Measurements from ENCODE around the gene DLEC1. TPM values are rescaled to one million over a fixed set of nuclear protein-coding genes. Genes with fewer than 3 reads are reported as not detected.

DLEC1 gene
- polyA plus RNA-seq, 1 donor from 2014 or later, result 0.25 TPM

DNA sequence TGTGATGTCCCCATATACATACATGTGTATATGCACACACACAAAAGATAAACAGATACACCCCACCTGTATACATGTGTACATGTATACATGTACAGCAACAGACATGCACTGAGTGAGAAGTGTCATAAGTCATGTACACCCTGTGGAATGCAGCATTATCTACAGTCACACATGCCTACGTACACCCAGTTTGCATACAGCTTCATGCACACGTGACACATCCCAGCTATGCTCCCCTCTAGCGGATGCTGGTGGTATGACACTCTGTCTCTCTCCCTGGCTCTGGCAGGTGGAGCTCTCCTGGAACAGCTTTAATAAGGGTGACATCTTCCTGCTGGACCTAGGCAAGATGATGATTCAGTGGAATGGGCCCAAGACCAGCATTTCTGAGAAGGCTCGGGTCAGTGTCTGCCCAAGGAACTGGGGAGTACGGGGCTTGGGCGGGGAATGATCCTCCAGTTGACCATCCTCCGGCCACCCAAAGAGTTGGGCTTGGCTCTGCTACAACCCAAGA is 42.2 kb upstream of the DLEC1 start:
- H3K9me3 ChIP-seq (ENCODE audit: low read length), result no peaks in the 10 kb centered on the region
- no peaks in the 10 kb centered on the region for H3K9me2 ChIP-seq (ENCODE audit: insufficient read depth, low read length)
- no peak overlapping the region for H3K4me3 ChIP-seq (ENCODE audit: low read length)
- H3K9ac ChIP-seq (ENCODE audit: low read length), result no peak overlapping the region
- H3K4me2 ChIP-seq (ENCODE audit: low read length), result no peak overlapping the region
- H4K20me1 ChIP-seq (ENCODE audit: insufficient read depth), result no peaks in the 10 kb centered on the region
- peaks cover 3% of the 10 kb centered on the region for H3K27me3 ChIP-seq (ENCODE audit: insufficient read depth, low read depth, low read length)
- no peak overlapping the region for H2AFZ ChIP-seq (ENCODE audit: low read depth, low read length)
- no peak overlapping the region for H3K27ac ChIP-seq (ENCODE audit: low read length)
- H3K79me2 ChIP-seq (replicated peaks; ENCODE audit: insufficient read depth, low read length), result no peaks in the 10 kb centered on the region
- TF ChIP-seq RAD21 (conservative IDR thresholded peaks at IDR 0.05), result peak; percentile 57
- TF ChIP-seq, protein P1, sequence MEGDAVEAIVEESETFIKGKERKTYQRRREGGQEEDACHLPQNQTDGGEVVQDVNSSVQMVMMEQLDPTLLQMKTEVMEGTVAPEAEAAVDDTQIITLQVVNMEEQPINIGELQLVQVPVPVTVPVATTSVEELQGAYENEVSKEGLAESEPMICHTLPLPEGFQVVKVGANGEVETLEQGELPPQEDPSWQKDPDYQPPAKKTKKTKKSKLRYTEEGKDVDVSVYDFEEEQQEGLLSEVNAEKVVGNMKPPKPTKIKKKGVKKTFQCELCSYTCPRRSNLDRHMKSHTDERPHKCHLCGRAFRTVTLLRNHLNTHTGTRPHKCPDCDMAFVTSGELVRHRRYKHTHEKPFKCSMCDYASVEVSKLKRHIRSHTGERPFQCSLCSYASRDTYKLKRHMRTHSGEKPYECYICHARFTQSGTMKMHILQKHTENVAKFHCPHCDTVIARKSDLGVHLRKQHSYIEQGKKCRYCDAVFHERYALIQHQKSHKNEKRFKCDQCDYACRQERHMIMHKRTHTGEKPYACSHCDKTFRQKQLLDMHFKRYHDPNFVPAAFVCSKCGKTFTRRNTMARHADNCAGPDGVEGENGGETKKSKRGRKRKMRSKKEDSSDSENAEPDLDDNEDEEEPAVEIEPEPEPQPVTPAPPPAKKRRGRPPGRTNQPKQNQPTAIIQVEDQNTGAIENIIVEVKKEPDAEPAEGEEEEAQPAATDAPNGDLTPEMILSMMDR (IDR thresholded peaks at IDR 0.05; ENCODE audit: poor library complexity, severe bottlenecking), result peak; percentile 78
- TF ChIP-seq MXI1 (conservative IDR thresholded peaks at IDR 0.05; ENCODE audit: poor library complexity, severe bottlenecking), result no peak
- TF ChIP-seq SMC3 (conservative IDR thresholded peaks at IDR 0.05; ENCODE audit: poor library complexity), result peak; percentile 59
- TF ChIP-seq, protein P2, sequence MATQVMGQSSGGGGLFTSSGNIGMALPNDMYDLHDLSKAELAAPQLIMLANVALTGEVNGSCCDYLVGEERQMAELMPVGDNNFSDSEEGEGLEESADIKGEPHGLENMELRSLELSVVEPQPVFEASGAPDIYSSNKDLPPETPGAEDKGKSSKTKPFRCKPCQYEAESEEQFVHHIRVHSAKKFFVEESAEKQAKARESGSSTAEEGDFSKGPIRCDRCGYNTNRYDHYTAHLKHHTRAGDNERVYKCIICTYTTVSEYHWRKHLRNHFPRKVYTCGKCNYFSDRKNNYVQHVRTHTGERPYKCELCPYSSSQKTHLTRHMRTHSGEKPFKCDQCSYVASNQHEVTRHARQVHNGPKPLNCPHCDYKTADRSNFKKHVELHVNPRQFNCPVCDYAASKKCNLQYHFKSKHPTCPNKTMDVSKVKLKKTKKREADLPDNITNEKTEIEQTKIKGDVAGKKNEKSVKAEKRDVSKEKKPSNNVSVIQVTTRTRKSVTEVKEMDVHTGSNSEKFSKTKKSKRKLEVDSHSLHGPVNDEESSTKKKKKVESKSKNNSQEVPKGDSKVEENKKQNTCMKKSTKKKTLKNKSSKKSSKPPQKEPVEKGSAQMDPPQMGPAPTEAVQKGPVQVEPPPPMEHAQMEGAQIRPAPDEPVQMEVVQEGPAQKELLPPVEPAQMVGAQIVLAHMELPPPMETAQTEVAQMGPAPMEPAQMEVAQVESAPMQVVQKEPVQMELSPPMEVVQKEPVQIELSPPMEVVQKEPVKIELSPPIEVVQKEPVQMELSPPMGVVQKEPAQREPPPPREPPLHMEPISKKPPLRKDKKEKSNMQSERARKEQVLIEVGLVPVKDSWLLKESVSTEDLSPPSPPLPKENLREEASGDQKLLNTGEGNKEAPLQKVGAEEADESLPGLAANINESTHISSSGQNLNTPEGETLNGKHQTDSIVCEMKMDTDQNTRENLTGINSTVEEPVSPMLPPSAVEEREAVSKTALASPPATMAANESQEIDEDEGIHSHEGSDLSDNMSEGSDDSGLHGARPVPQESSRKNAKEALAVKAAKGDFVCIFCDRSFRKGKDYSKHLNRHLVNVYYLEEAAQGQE (IDR thresholded peaks at IDR 0.05; ENCODE audit: borderline replicate concordance), result no peak
- no peaks in the 10 kb centered on the region for H3F3A ChIP-seq (ENCODE audit: insufficient read depth, low read length, poor library complexity, severe bottlenecking)
- no peaks in the 10 kb centered on the region for H3K36me3 ChIP-seq (ENCODE audit: insufficient read depth, low read length)

DNA sequence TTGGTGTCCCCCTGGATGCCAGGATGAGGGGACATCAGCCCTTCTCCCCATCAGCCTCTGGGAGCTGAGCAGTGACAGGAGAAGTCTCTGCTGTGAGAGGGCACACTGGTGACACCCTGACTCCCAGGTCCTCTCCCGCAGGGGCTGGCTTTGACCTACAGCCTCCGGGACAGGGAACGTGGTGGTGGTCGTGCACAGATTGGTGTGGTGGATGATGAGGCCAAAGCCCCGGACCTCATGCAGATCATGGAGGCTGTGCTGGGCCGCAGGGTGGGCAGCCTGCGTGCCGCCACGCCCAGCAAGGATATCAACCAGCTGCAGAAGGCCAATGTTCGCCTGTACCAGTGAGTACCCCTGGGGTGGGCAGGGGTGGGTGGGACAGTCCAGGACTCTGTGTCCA is 41.7 kb upstream of the DLEC1 start:
- Histone ChIP-seq H3K79me2 (replicated peaks; ENCODE audit: insufficient read depth, low read length) (no peaks in the 10 kb centered on the region), H4K20me1 (ENCODE audit: insufficient read depth) (no peaks in the 10 kb centered on the region), H3K36me3 (ENCODE audit: insufficient read depth, low read length) (no peaks in the 10 kb centered on the region), H3K9me2 (ENCODE audit: insufficient read depth, low read length) (no peaks in the 10 kb centered on the region), H3K27me3 (ENCODE audit: insufficient read depth, low read depth, low read length) (peaks cover 3% of the 10 kb centered on the region), H3K9ac (ENCODE audit: low read length) (no peak overlapping the region), H3K9me3 (ENCODE audit: low read length) (no peaks in the 10 kb centered on the region), H2AFZ (ENCODE audit: low read depth, low read length) (no peak overlapping the region), H3K27ac (ENCODE audit: low read length) (no peak overlapping the region), H3K4me2 (ENCODE audit: low read length) (no peak overlapping the region), H3K4me3 (ENCODE audit: low read length) (no peak overlapping the region), H3F3A (ENCODE audit: insufficient read depth, low read length, poor library complexity, severe bottlenecking) (no peaks in the 10 kb centered on the region)
- TF ChIP-seq EP300 (conservative IDR thresholded peaks at IDR 0.05; ENCODE audit: poor library complexity, severe bottlenecking) (no peak), POLR2AphosphoS5 (IDR thresholded peaks at IDR 0.05) (no peak), EZH2 (IDR thresholded peaks at IDR 0.05; ENCODE audit: borderline replicate concordance, insufficient read depth, low read length, poor library complexity, severe bottlenecking) (no peak), MXI1 (conservative IDR thresholded peaks at IDR 0.05; ENCODE audit: poor library complexity, severe bottlenecking) (no peak), RAD21 (conservative IDR thresholded peaks at IDR 0.05) (no peak), TAF1 (IDR thresholded peaks at IDR 0.05; ENCODE audit: low read depth) (no peak), SMC3 (conservative IDR thresholded peaks at IDR 0.05; ENCODE audit: poor library complexity) (no peak)
- TF ChIP-seq, protein P2 (IDR thresholded peaks at IDR 0.05; ENCODE audit: borderline replicate concordance), result no peak
- TF ChIP-seq, protein P1 (IDR thresholded peaks at IDR 0.05; ENCODE audit: poor library complexity, severe bottlenecking), result no peak
